HG02973 (cell line): ENCODE data around the gene ZC3H7A.
A peak's percentile ranks its signal among the peaks of the same experiment; 100 is the strongest.
"Not testable (repeated sequence)": the region's sequence is repeated elsewhere in the genome, so short reads cannot be mapped to it uniquely, and the experiment has no call there.

Source experiments
- ATAC-seq: cut with Tn5 transposase; IDR thresholded peaks from one replicate; pipeline ENCODE4 v1.9.1; 2021; ENCODE audit warnings: moderate library complexity; ENCODE audit not compliant: unreplicated experiment

The ZC3H7A gene

DNA sequence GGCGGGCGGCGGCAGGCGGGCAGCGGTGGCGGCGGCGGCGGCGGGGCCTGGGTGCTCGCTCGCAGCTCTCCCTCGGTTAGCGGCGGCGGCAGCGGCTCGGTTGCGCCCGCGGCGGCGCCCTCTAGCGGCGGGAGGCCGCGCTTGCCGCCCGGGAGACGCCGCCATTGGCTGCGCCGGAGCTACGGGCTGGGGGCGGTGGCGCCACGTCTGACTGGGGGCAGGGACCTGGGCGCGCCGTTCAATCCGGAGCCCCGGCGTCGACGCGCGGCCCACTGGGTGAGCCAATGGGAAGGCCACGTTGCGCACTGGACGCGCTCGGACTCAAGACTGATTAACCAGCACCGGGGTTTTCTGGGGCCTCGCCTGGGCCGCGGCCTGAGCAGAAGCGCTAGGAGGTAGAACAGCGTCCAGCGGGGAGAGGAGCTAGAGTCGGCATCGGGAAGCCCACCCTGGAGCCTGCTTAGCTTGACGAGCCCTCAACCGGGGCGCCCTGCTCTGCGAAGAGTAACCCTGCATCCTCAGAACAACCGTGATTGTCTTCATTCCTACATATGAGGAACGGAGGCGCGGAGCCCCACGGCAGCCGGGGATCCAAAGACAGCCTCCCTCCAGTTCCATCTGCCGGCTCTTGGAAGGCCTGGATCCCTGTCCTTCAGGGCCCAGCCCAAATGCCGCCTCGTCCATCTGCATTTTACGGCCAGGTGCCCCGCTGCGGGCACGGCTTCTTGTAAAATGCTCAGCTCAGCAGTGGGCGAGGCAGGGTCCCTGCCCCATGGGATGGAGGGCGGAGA is at the start of gene ZC3H7A:
Gene ZC3H7A (minus strand): TSS at position 93 of the 791 bp plus-strand sequence. CDS start 14,904 bp downstream, outside the sequence.
- peak; percentile 91 for ATAC-seq

- ATAC-seq, result no peak
Measured at GRCh38 chr16:11844499-11844898, 47.4 kb upstream of the ZC3H7A start.

GRCh38 chr16:11843861-11844260 is 46.8 kb upstream of the ZC3H7A start:
- no peak for ATAC-seq

GRCh38 chr16:11843206-11843605 is 46.1 kb upstream of the ZC3H7A start:
- ATAC-seq, result no peak

- ATAC-seq, result no peak
Measured at GRCh38 chr16:11841026-11841425, 44.0 kb upstream of the ZC3H7A start.

DNA sequence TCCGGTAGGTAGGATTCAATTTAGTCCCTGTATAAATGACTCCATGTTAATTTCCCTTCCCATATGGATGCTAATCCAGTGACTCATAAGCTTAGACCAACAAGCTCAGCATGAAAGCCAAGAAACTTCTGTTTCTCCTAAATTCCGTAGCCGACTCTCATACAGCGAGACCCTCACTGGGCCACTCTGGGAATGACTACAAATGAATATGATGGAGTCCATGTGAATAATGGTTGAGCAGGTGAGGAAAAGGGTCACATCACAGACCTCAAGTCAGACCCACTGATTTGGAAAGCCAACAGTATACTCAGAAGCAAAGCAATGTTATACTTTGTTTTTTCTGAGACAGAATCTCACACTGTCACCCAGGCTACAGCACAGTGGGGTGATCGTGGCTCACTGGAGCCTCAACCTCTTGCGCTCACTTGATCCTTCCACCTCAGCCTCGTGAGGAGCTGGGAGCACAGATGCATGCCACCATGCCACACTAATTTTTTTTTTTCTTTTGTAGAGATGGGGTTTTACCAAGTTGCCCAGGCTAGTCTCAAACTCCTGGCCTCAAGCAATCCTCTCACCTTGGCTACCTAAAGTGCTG is 39.7 kb upstream of the ZC3H7A start:
- ATAC-seq, result no peak

GRCh38 chr16:11835891-11836649 is 39.0 kb upstream of the ZC3H7A start:
- no peak for ATAC-seq

GRCh38 chr16:11835309-11835708 is 38.3 kb upstream of the ZC3H7A start:
- ATAC-seq, result no peak

- no peak for ATAC-seq
Measured at GRCh38 chr16:11833951-11834695, 37.1 kb upstream of the ZC3H7A start.

GRCh38 chr16:11828696-11829095 is 31.6 kb upstream of the ZC3H7A start:
- no peak for ATAC-seq

DNA sequence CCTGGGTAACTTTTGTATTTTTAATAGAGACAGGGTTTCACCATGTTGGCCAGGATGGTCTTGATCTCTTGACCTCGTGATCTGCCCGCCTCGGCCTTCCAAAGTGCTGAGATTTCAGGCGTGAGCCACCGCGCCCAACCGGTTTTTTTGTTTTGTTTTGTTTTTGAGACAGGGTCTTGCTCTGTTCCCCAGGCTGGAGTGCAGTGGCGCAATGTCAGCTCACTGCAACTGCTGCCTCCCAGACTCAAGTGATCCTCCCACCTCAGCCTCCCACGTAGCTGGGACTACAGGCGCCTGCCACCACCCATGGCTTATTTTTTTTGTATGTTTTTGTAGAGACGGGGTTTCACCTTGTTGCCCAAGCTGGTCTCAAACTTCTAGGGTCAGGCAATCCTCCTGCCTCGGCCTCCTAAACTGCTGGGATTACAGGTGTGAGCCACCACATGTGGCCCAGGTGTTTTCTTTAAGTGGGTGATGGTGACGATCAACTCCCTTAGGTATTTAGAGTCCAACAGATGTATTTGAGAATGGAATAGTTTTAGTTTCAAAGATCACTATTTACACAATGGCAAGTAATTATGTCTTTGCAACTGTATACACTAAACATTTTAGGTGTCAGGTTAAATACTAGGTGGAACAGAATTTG is 28.6 kb upstream of the ZC3H7A start:
- ATAC-seq, result not testable (repeated sequence)

- ATAC-seq, result no peak
Measured at GRCh38 chr16:11824362-11824761, 27.3 kb upstream of the ZC3H7A start.

DNA sequence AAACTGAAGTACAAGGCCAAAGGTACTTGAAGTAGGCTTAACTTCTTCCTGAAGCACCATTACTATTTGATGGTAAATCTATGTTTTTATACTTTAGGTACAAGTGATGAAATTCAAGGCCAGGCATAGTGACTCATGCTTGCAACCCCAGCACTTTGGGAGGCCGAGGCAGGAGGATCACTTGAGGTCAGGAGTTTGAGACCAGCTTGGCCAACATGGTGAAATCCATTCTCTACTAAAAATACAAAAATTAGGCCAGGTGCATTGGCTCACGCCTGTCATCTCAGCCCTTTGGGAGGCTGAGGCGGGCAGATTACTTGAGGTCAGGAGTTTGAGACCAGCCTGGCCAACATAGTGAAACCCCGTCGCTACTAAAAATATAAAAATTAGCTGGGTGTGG is 26.6 kb upstream of the ZC3H7A start:
- ATAC-seq, result not testable (repeated sequence)

GRCh38 chr16:11819798-11820197 is 22.7 kb upstream of the ZC3H7A start:
- ATAC-seq, result no peak

DNA sequence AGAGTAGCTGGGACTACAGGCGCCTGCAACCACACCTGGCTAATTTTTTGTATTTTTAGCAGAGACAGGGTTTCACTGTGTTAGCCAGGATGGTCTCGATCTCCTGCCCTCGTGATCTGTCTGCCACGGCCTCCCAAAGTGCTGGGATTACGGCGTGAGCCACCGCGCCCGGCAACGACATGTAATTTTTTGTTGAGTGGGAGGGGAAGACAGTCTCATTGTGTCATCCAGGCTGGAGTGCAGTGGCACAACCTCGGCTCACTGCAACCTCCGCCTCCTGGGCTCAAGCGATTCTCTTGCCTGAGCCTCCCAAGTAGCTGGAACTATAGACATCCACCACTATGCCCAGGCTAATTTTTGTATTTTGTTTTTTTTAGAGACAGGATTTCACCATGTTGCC is 21.9 kb upstream of the ZC3H7A start:
- not testable (repeated sequence) for ATAC-seq

DNA sequence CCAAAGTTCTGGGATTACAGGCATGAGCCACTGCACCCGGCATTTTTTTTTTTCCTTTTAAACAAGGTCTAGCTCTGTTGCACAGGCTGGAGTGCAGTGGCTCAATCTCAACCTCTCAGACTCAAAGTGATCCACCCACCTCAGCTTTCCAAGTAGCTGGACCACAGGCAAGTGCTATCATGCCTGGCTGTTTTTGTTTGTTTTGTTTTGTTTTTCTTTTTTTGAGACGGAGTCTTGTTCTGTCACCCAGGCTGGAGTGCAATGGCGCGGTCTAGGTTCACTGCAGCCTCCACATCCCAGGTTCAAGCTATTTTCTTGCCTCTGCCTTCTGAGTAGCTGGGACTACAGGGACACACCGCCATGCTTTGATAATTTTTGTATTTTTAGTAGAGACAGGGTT is 19.1 kb upstream of the ZC3H7A start:
- no peak for ATAC-seq

- not testable (repeated sequence) for ATAC-seq
Measured at GRCh38 chr16:11814800-11815199, 17.7 kb upstream of the ZC3H7A start.

GRCh38 chr16:11806721-11807120 is 9.7 kb upstream of the ZC3H7A start:
- ATAC-seq, result no peak

DNA sequence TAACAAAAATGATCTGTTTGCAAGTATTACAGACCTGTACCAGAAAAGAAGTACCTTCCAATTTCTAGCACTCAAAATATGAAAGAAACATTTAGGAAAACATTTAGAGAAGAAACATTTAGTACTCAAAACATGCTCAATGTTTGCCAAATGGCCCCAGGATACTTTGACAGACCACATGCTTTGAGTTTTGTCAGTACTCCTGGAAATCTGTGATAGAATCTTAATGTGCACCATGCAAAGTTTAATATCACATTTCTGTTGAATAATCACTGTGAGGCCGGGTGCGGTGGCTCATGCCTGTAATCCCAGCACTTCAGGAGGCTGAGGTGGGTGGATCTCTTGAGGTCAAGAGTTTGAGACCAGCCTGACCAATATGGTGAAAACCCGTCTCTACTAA is 8.5 kb upstream of the ZC3H7A start:
- no peak for ATAC-seq

DNA sequence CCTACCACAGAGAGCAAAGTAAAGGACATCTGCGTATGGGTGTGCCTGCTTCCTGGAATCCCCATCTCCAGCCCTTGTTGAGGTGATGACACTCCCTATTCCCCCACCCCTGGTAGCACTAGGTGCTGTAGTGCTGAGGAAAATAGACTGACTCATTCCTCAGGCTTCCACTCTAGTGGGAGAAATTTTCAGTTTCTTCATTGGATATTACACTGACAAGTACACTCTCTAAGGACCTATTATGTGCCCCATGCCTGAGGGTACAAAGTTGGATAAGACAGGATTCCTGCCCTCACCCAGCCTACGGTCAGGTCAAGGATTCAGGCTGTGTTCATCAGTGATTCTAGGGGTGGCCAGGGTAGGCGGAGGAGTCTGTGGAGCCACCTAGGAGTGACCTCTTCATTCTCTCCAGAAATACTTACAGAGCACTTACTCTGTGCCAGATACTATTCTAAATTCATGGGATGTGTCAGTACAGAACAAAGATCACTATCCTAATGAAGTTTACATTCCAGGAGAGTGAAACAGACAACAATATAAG is 4.5 kb upstream of the ZC3H7A start:
- ATAC-seq, result no peak
